GM12878 (cell line): ENCODE measurements around the gene CCDC39. TPM values are rescaled to one million over a fixed set of nuclear protein-coding genes. Genes with fewer than 3 reads are reported as not detected.

Experiments used
- ATAC-seq: fragments of 200-7000 bp; cut with Tn5 transposase; 3 replicates; pipeline ENCODE4 v1.9.1; 2020; ENCODE audit warnings: mild to moderate bottlenecking, moderate library complexity
- BruUV-seq: library from RNA; stranded (reverse); fragments of 400-500 nt; replicated peaks from 2 replicates; lab custom pipeline; 2021; lab: Mats Ljungman, UMichigan
- CTCF ChIA-PET: fragments of 300-600 bp; sonication (Branson Sonifier 250); formaldehyde crosslinking; extraction: SDS; loops from one replicate; lab custom pipeline; 2021; ENCODE audit warnings: inconsistent platforms; lab: Yijun Ruan, JAX
- POLR2A ChIA-PET: fragments of 350-600 bp; formaldehyde crosslinking; extraction: SDS; loops from one replicate; lab custom pipeline; 2021; ENCODE audit warnings: inconsistent platforms; lab: Charles Lee
- RAD21 ChIA-PET: fragments of 300-600 bp; sonication (Branson Sonifier 250); formaldehyde crosslinking; loops from one replicate; lab custom pipeline; 2023; ENCODE audit warnings: antibody characterized with exemption; ENCODE audit not compliant: unreplicated experiment; lab: Charles Lee
- SMC1A ChIA-PET: fragments of 300-600 bp; sonication (Branson Sonifier 250); formaldehyde crosslinking; loops from one replicate; lab custom pipeline; 2023; ENCODE audit not compliant: unreplicated experiment, uncharacterized antibody; lab: Charles Lee
- DNase-seq: peaks from one replicate; pipeline ENCODE4 v3.0.0-alpha.2; 2011; ENCODE audit warnings: low read depth, low spot score
- FAIRE-seq: peaks from 3 replicates; lab custom pipeline; 2011; peaks lifted over from hg19 to GRCh38; lab: Jason Lieb, UNC
- H2AFZ ChIP-seq: 2 replicates; pipeline ENCODE4 v1.6.0; 2011; ENCODE audit warnings: low read depth, low read length, control low read depth; ENCODE audit not compliant: control insufficient read depth
- H3K27ac ChIP-seq: 2 replicates; pipeline ENCODE4 v1.5.1; 2011; ENCODE audit warnings: control low read depth; ENCODE audit not compliant: control insufficient read depth, insufficient read depth
- H3K27me3 ChIP-seq, 2 experiments: replicated peaks in 1 of 2; 2 replicates each; pipeline versions ENCODE4 v1.6.0 to v1.6.1; 2011; ENCODE audit warnings: low read length in 1 of 2; ENCODE audit not compliant: control insufficient read depth in 2 of 2, insufficient read depth in 2 of 2
- H3K36me3 ChIP-seq, 2 experiments: 2 replicates each; pipeline ENCODE4 v1.5.1; 2011; ENCODE audit warnings: low read length in 1 of 2; ENCODE audit not compliant: control insufficient read depth in 2 of 2, insufficient read depth in 2 of 2
- H3K4me1 ChIP-seq: 2 replicates; pipeline ENCODE4 v1.6.1; 2011; ENCODE audit warnings: mild to moderate bottlenecking, low read length, moderate library complexity, mixed read lengths; ENCODE audit not compliant: control insufficient read depth, insufficient read depth
- H3K4me2 ChIP-seq: 2 replicates; pipeline ENCODE4 v1.6.0; 2011; ENCODE audit warnings: control low read depth; ENCODE audit not compliant: control insufficient read depth, insufficient read depth
- H3K4me3 ChIP-seq: fragments of 200-600 bp; sonication (generic); 2 replicates; pipeline ENCODE4 v1.5.1; 2016
- H3K79me2 ChIP-seq: 2 replicates; pipeline ENCODE4 v1.6.0; 2011; ENCODE audit warnings: low read length; ENCODE audit not compliant: control insufficient read depth, insufficient read depth
- H3K9ac ChIP-seq: 2 replicates; pipeline ENCODE4 v1.8.0; 2011; ENCODE audit warnings: low read length, control low read depth, mixed read lengths; ENCODE audit not compliant: control insufficient read depth, insufficient read depth
- H3K9me3 ChIP-seq: replicated peaks from 3 replicates; pipeline ENCODE4 v1.5.1; 2011; ENCODE audit warnings: mild to moderate bottlenecking, low read length; ENCODE audit not compliant: control insufficient read depth, insufficient read depth
- H4K20me1 ChIP-seq: 2 replicates; pipeline ENCODE4 v1.6.0; 2011; ENCODE audit not compliant: control insufficient read depth, insufficient read depth
- BCL11A ChIP-seq: IDR thresholded peaks from 2 replicates; pipeline ENCODE4 v1.6.1; 2011; ENCODE audit warnings: low read depth, low read length
- CREB1 ChIP-seq: IDR thresholded peaks from 2 replicates; pipeline ENCODE4 v1.6.1; 2012; ENCODE audit warnings: low read depth, mild to moderate bottlenecking, inconsistent platforms
- NR2C2 ChIP-seq: IDR thresholded peaks from 2 replicates; pipeline ENCODE4 v1.6.1; 2011; ENCODE audit warnings: borderline replicate concordance, low read depth; ENCODE audit not compliant: control insufficient read depth, insufficient read length
- PBX3 ChIP-seq: IDR thresholded peaks from 2 replicates; pipeline ENCODE4 v1.6.1; 2011; ENCODE audit warnings: mild to moderate bottlenecking, low read depth, low read length, moderate library complexity; ENCODE audit not compliant: insufficient replicate concordance
- ZBTB40 ChIP-seq: fragments of 450-650 bp; IDR thresholded peaks from 2 replicates; pipeline ENCODE4 v1.6.1; 2016; ENCODE audit warnings: mild to moderate bottlenecking, moderate library complexity, borderline replicate concordance
- WGBS: methylation state at CpG from one replicate; pipeline ENCODE4 v1.1.6; 2016; ENCODE audit warnings: low lambda C conversion rate; ENCODE audit not compliant: insufficient replicate concordance, insufficient coverage; ENCODE audit errors: missing lambda C conversion rate; 5-methylcytosine and 5-hydroxymethylcytosine counted together
- in situ Hi-C: fragments of 300-500 bp; cut with MboI; formaldehyde crosslinking; loops from 9 replicates; pipeline ENCODE4 v1.14.3; 2018; ENCODE audit warnings: mixed read lengths
- intact Hi-C: fragments of 100-400 bp; cut with micrococcal nuclease; formaldehyde crosslinking; loops from one replicate; pipeline ENCODE4 v1.14.2; 2022; ENCODE audit not compliant: unreplicated experiment
- polyA plus RNA-seq, 11 experiments: library from polyadenylated mRNA; depleted of rRNA in 4 of 11; unstranded in 6 of 11; stranded (reverse) in 5 of 11; fragments of >200 nt; fragmentation: Nextera tagmentation in 4 of 11; fragmentation: Illumina TruSeq in 1 of 11; extraction: Ambion mirVana in 4 of 11; extraction: Trizol in 1 of 11; gene quantifications; 1 replicate in 1 of 11; 2 replicates in 10 of 11; pipeline versions ENCODE4 v1.2.1 to v1.2.3, GENCODE V29; 2011 to 2016; ENCODE audit warnings: inconsistent platforms in 2 of 11, missing spikeins in 2 of 11, low read depth in 1 of 11
- total RNA-seq, 4 experiments: library from RNA; depleted of rRNA in 3 of 4; stranded (reverse); fragments of >200 nt in 3 of 4; fragmentation: Illumina TruSeq in 1 of 4; extraction: Trizol in 1 of 4; gene quantifications; 2 replicates each; pipeline versions ENCODE4 v1.2.1 to v1.2.3, GENCODE V29; 2013 to 2021

CCDC39 gene
- total and polyA plus RNA-seq, 10 of the 15 experiments (the other 5 are each of a cell fraction or from before 2014, with no cell fraction given) = 0.10 to 0.69 (median 0.31) TPM

GRCh38 chr3:180611006-180611405 is 68.3 kb downstream of the CCDC39 start:
- no peak for ATAC-seq
- POLR2A ChIA-PET = no interaction called here

More at GRCh38 chr3:180611006-180611405, 68.3 kb downstream of the CCDC39 start:
- TF ChIP-seq CREB1 (no peak), ZBTB40 (no peak), BCL11A (no peak), NR2C2 (no peak), PBX3 (no peak)
- TF ChIP-seq, all 136 proteins: peak for 0
- H4K20me1 ChIP-seq = no peaks in the 10 kb centered on the region
- FAIRE-seq = no peak
- H3K27me3 ChIP-seq = no peaks in the 10 kb centered on the region
- 100% methylated on average over 1 of the region's 1 CpG for WGBS
- no peaks in the 10 kb centered on the region for H3K79me2 ChIP-seq
- no peaks in the 10 kb centered on the region for H3K4me1 ChIP-seq
- H3K4me3 ChIP-seq = no peak overlapping the region
- H2AFZ ChIP-seq = no peak overlapping the region
- H3K9me3 ChIP-seq = no peaks in the 10 kb centered on the region
- no peak overlapping the region for H3K9ac ChIP-seq
- SMC1A ChIA-PET = interaction anchor here (0.7 to 1.4 kb wide), 4 partner anchors 10 to 42 kb away, joined by 3 read pairs; no protein-coding TSS in a partner anchor
- peaks cover 4 to 23% of the 10 kb centered on the region in 2 experiments for H3K36me3 ChIP-seq
- BruUV-seq = no TSS peak
- intact Hi-C loops = no loop called here
- no peak overlapping the region for H3K27ac ChIP-seq
- CTCF ChIA-PET = no interaction called here
- no peak for DNase-seq
- no peak overlapping the region for H3K4me2 ChIP-seq
- RAD21 ChIA-PET = no interaction called here
- in situ Hi-C loops = loop anchor here (25.0 kb wide), 1 partner anchor 1274 kb away; the partner anchor contains the start of gene MFN1
